Measurements from ENCODE around the gene TPM1. TPM values are rescaled to one million over a fixed set of nuclear protein-coding genes. Genes with fewer than 3 reads are reported as not detected.

The TPM1 gene
- total RNA-seq, 1 experiment from 2014 or later = 22.5 TPM

- ATAC-seq (no peak), DNase-seq (ENCODE audit: low read depth, low spot score) (no peak)
- Histone ChIP-seq H3K9ac (ENCODE audit: low read length) (no peak overlapping the region), H3K27ac (ENCODE audit: low read depth, low read length) (no peak overlapping the region), H4K20me1 (ENCODE audit: insufficient read depth) (no peaks in the 10 kb centered on the region), H3K4me1 (ENCODE audit: control insufficient read depth in 1 of 2, insufficient read depth in 2 of 2, low read length in 2 of 2) (peaks cover 2 to 13% of the 10 kb centered on the region in 2 experiments; a peak in 2 of 4 replicates), H3K27me3 (ENCODE audit: insufficient read depth, low read length) (no peaks in the 10 kb centered on the region), H3K4me2 (ENCODE audit: low read length) (no peak overlapping the region), H3K36me3 (ENCODE audit: control insufficient read depth in 1 of 2, insufficient read depth in 2 of 2, low read length in 2 of 2) (no peaks in the 10 kb centered on the region), H3K79me2 (ENCODE audit: insufficient read depth, low read length) (no peaks in the 10 kb centered on the region), H3K9me2 (ENCODE audit: insufficient read depth) (no peaks in the 10 kb centered on the region), H3K9me3 (ENCODE audit: control insufficient read depth in 1 of 2, insufficient read depth in 1 of 2, low read depth in 1 of 2, low read length in 2 of 2) (no peaks in the 10 kb centered on the region), H3K4me3 (replicated peaks in 1 of 2; ENCODE audit: low read depth in 1 of 2, low read length in 2 of 2) (no peak overlapping the region), H2AFZ (ENCODE audit: low read depth, low read length, poor library complexity, severe bottlenecking) (no peak overlapping the region)
- ChIA-PET CTCF (no interaction called here), RAD21 (ENCODE audit: low non-redundant PET in 1 of 2, low total read pairs in 2 of 2, uncharacterized antibody in 2 of 2, unreplicated experiment in 2 of 2) (no interaction called here), POLR2A (no interaction called here)
- TF ChIP-seq SRF (IDR thresholded peaks at IDR 0.05; ENCODE audit: low read depth) (no peak), RAD21 (IDR thresholded peaks at IDR 0.05; ENCODE audit: low read depth) (no peak), ELF1 (IDR thresholded peaks at IDR 0.05; ENCODE audit: borderline replicate concordance, low read depth) (no peak)
- BruUV-seq (replicated peaks) = no TSS peak
- intact Hi-C loops (cut with micrococcal nuclease) = loop anchor here (10.0 kb wide), 1 partner anchor 234 kb away; the partner anchor contains the start of gene APH1B
These were observed 1.6 kb upstream of the TPM1 start for GRCh38 chr15:63040954-63041353.

- no peaks in the 10 kb centered on the region for H3K36me3 ChIP-seq (ENCODE audit: control insufficient read depth in 1 of 2, insufficient read depth in 2 of 2, low read length in 2 of 2)
- RAD21 ChIA-PET (ENCODE audit: low non-redundant PET in 1 of 2, low total read pairs in 2 of 2, uncharacterized antibody in 2 of 2, unreplicated experiment in 2 of 2) = no interaction called here
- no TSS peak for BruUV-seq (replicated peaks)
- H3K4me1 ChIP-seq (ENCODE audit: control insufficient read depth in 1 of 2, insufficient read depth in 2 of 2, low read length in 2 of 2) = peaks cover 2 to 13% of the 10 kb centered on the region in 2 experiments; a peak in 2 of 4 replicates
- H3K9me2 ChIP-seq (ENCODE audit: insufficient read depth) = no peaks in the 10 kb centered on the region
- H2AFZ ChIP-seq (ENCODE audit: low read depth, low read length, poor library complexity, severe bottlenecking) = no peak overlapping the region
- DNase-seq (ENCODE audit: low read depth, low spot score) = no peak
- no peaks in the 10 kb centered on the region for H4K20me1 ChIP-seq (ENCODE audit: insufficient read depth)
- no peaks in the 10 kb centered on the region for H3K9me3 ChIP-seq (ENCODE audit: control insufficient read depth in 1 of 2, insufficient read depth in 1 of 2, low read depth in 1 of 2, low read length in 2 of 2)
- no peak overlapping the region for H3K4me2 ChIP-seq (ENCODE audit: low read length)
- no peak for ATAC-seq
- CTCF ChIA-PET = no interaction called here
- no peaks in the 10 kb centered on the region for H3K27me3 ChIP-seq (ENCODE audit: insufficient read depth, low read length)
- POLR2A ChIA-PET = no interaction called here
- H3K4me3 ChIP-seq (replicated peaks in 1 of 2; ENCODE audit: low read depth in 1 of 2, low read length in 2 of 2) = no peak overlapping the region
- no peak overlapping the region for H3K27ac ChIP-seq (ENCODE audit: low read depth, low read length)
- intact Hi-C loops (cut with micrococcal nuclease) = loop anchor here (10.0 kb wide), 1 partner anchor 233 kb away; the partner anchor contains the start of gene APH1B
- no peaks in the 10 kb centered on the region for H3K79me2 ChIP-seq (ENCODE audit: insufficient read depth, low read length)
- no peak overlapping the region for H3K9ac ChIP-seq (ENCODE audit: low read length)
- TF ChIP-seq CEBPB (IDR thresholded peaks at IDR 0.05; ENCODE audit: low read depth) (no peak), REST (IDR thresholded peaks at IDR 0.05; ENCODE audit: low read depth) (no peak), POLR2AphosphoS5 (IDR thresholded peaks at IDR 0.05; ENCODE audit: low read depth, low read length) (no peak), ZBTB33 (IDR thresholded peaks at IDR 0.05; ENCODE audit: extremely low read depth, insufficient replicate concordance, low read length) (no peak), SIN3A (IDR thresholded peaks at IDR 0.05; ENCODE audit: low read depth) (no peak), TCF7L2 (IDR thresholded peaks at IDR 0.05; ENCODE audit: borderline replicate concordance, extremely low read depth, insufficient read depth, insufficient read length) (no peak), ELF1 (IDR thresholded peaks at IDR 0.05; ENCODE audit: borderline replicate concordance, low read depth) (no peak), CBX3 (IDR thresholded peaks at IDR 0.05; ENCODE audit: low read depth) (no peak), YY1 (IDR thresholded peaks at IDR 0.05; ENCODE audit: extremely low read depth, insufficient replicate concordance, low read depth, low read length) (no peak), FOSL1 (IDR thresholded peaks at IDR 0.05; ENCODE audit: low read depth) (no peak), SP1 (IDR thresholded peaks at IDR 0.05; ENCODE audit: low read depth) (no peak), RAD21 (IDR thresholded peaks at IDR 0.05; ENCODE audit: low read depth) (no peak), ATF3 (IDR thresholded peaks at IDR 0.05) (no peak), EZH2phosphoT487 (IDR thresholded peaks at IDR 0.05; ENCODE audit: borderline replicate concordance) (no peak)
These were observed 1.1 kb upstream of the TPM1 start for GRCh38 chr15:63041402-63041973.

All from HCT116 (cell line).